IMR-90 (cell line): ENCODE results near the gene SASH3. TPM values are rescaled to one million over a fixed set of nuclear protein-coding genes. Genes with fewer than 3 reads are reported as not detected.
A peak's percentile ranks its signal among the peaks of the same experiment; 100 is the strongest.

ENCODE experiments used
- ATAC-seq: fragments of 200-7000 bp; cut with Tn5 transposase; 2 replicates; pipeline ENCODE4 v1.9.1; 2020; ENCODE audit warnings: low read depth, mild to moderate bottlenecking, moderate library complexity
- BruUV-seq: library from RNA; stranded (reverse); fragments of 400-500 nt; replicated peaks from 2 replicates; lab custom pipeline; 2021; lab: Mats Ljungman, UMichigan
- CTCF ChIA-PET: fragments of 300-600 bp; formaldehyde crosslinking; extraction: SDS; loops from one replicate; lab custom pipeline; 2021; ENCODE audit warnings: antibody characterized with exemption; lab: Yijun Ruan, JAX
- POLR2A ChIA-PET: fragments of 300-600 bp; sonication (Branson Sonifier 250); formaldehyde crosslinking; loops from one replicate; lab custom pipeline; 2022; ENCODE audit warnings: antibody characterized with exemption; ENCODE audit not compliant: unreplicated experiment; lab: Charles Lee
- DNase-seq: peaks from one replicate; pipeline ENCODE4 v3.0.0; 2013
- H2AFZ ChIP-seq: replicated peaks from 2 replicates; pipeline ENCODE3; 2013; ENCODE audit warnings: low read length, mild to moderate bottlenecking; ENCODE audit not compliant: poor library complexity
- H2AK5ac ChIP-seq: 2 replicates; pipeline ENCODE4 v1.6.1; 2013; ENCODE audit warnings: low read depth, low read length, inconsistent platforms
- H2AK9ac ChIP-seq: replicated peaks from 2 replicates; pipeline ENCODE3; 2013; ENCODE audit warnings: mild to moderate bottlenecking, low read depth, low read length, moderate library complexity; ENCODE audit not compliant: poor library complexity
- H2BK120ac ChIP-seq: 2 replicates; pipeline ENCODE4 v1.6.1; 2013; ENCODE audit warnings: low read depth, low read length, inconsistent platforms
- H2BK15ac ChIP-seq: 3 replicates; pipeline ENCODE4 v1.6.1; 2013; ENCODE audit warnings: low read depth, low read length, inconsistent platforms
- H2BK20ac ChIP-seq: 2 replicates; pipeline ENCODE4 v1.6.1; 2013; ENCODE audit warnings: low read depth, mild to moderate bottlenecking, inconsistent platforms, low read length, moderate library complexity
- H2BK5ac ChIP-seq: 2 replicates; pipeline ENCODE4 v1.6.1; 2013; ENCODE audit warnings: mild to moderate bottlenecking, low read depth, low read length, inconsistent platforms; ENCODE audit not compliant: poor library complexity, severe bottlenecking
- H3K14ac ChIP-seq: replicated peaks from 2 replicates; pipeline ENCODE4 v1.6.1; 2013; ENCODE audit warnings: low read depth, low read length, inconsistent platforms
- H3K18ac ChIP-seq: 2 replicates; pipeline ENCODE4 v1.6.1; 2013; ENCODE audit warnings: low read depth, low read length, control low read depth
- H3K23ac ChIP-seq: 2 replicates; pipeline ENCODE4 v1.6.1; 2013; ENCODE audit warnings: low read depth, low read length, inconsistent platforms
- H3K27ac ChIP-seq: 2 replicates; pipeline ENCODE4 v1.5.1; 2013; ENCODE audit warnings: mild to moderate bottlenecking, control low read depth, low read length; ENCODE audit not compliant: insufficient read depth
- H3K27me3 ChIP-seq: 2 replicates; pipeline ENCODE4 v1.6.1; 2013; ENCODE audit warnings: low read length; ENCODE audit not compliant: control insufficient read depth, insufficient read depth
- H3K36me3 ChIP-seq: 2 replicates; pipeline ENCODE4 v1.6.1; 2013; ENCODE audit warnings: low read length, mixed read lengths; ENCODE audit not compliant: control insufficient read depth, insufficient read depth
- H3K4ac ChIP-seq: 2 replicates; pipeline ENCODE4 v1.6.1; 2013; ENCODE audit warnings: low read depth, low read length, inconsistent platforms
- H3K4me1 ChIP-seq: 2 replicates; pipeline ENCODE4 v1.6.1; 2013; ENCODE audit warnings: low read length, mixed read lengths; ENCODE audit not compliant: control insufficient read depth, insufficient read depth
- H3K4me2 ChIP-seq: 2 replicates; pipeline ENCODE4 v1.6.1; 2013; ENCODE audit warnings: low read depth, mild to moderate bottlenecking, control low read depth, low read length, moderate library complexity
- H3K4me3 ChIP-seq: 2 replicates; pipeline ENCODE4 v1.5.1; 2013; ENCODE audit warnings: low read depth, mild to moderate bottlenecking, control low read depth, low read length, moderate library complexity; ENCODE audit not compliant: insufficient read depth
- H3K56ac ChIP-seq: 2 replicates; pipeline ENCODE4 v1.6.1; 2013; ENCODE audit warnings: low read length, inconsistent platforms; ENCODE audit not compliant: insufficient read depth; ENCODE audit errors: extremely low read depth
- H3K79me1 ChIP-seq, 2 experiments: 2 replicates each; pipeline ENCODE4 v1.6.1; 2013; ENCODE audit warnings: low read length in 2 of 2, inconsistent platforms in 1 of 2, low read depth in 1 of 2
- H3K9ac ChIP-seq: 2 replicates; pipeline ENCODE4 v1.6.1; 2013; ENCODE audit warnings: low read depth, low read length, control low read depth
- H3K9me1 ChIP-seq: 2 replicates; pipeline ENCODE4 v1.6.1; 2013; ENCODE audit warnings: low read length, inconsistent platforms; ENCODE audit not compliant: insufficient read depth
- H3K9me3 ChIP-seq: 2 replicates; pipeline ENCODE4 v1.6.1; 2013; ENCODE audit warnings: low read length; ENCODE audit not compliant: control insufficient read depth, insufficient read depth
- H4K20me1 ChIP-seq: 2 replicates; pipeline ENCODE4 v1.6.1; 2013; ENCODE audit warnings: low read length, inconsistent platforms; ENCODE audit not compliant: insufficient read depth
- H4K5ac ChIP-seq: 2 replicates; pipeline ENCODE4 v1.6.1; 2013; ENCODE audit warnings: mild to moderate bottlenecking, low read depth, low read length, control low read depth
- H4K8ac ChIP-seq, 2 experiments: 2 replicates each; pipeline ENCODE4 v1.6.1; 2013; ENCODE audit warnings: low read depth in 2 of 2, low read length in 2 of 2, control low read depth in 1 of 2, inconsistent platforms in 1 of 2
- H4K91ac ChIP-seq: 2 replicates; pipeline ENCODE4 v1.6.1; 2013; ENCODE audit warnings: low read depth, low read length, inconsistent platforms; ENCODE audit not compliant: insufficient read depth
- BHLHE40 ChIP-seq: fragments of 150-350 bp; IDR thresholded peaks from 2 replicates; pipeline ENCODE4 v1.6.1; 2016; ENCODE audit warnings: mild to moderate bottlenecking, low read depth, low read length
- ELK1 ChIP-seq: fragments of 150-350 bp; IDR thresholded peaks from 2 replicates; pipeline ENCODE4 v1.6.1; 2016; ENCODE audit warnings: low read depth, mild to moderate bottlenecking, low read length, moderate library complexity, borderline replicate concordance
- RAD21 ChIP-seq: IDR thresholded peaks from 2 replicates; pipeline ENCODE4 v1.6.1; 2012; ENCODE audit warnings: low read length, improper control_type of control experiment
- RCOR1 ChIP-seq: IDR thresholded peaks from 2 replicates; pipeline ENCODE4 v1.6.1; 2012; ENCODE audit warnings: mild to moderate bottlenecking, low read length, improper control_type of control experiment; ENCODE audit not compliant: insufficient replicate concordance
- WGBS, 2 experiments: methylation state at CpG; one replicate each; pipeline versions ENCODE4 v1.1.5 to v1.1.7; 2013; ENCODE audit warnings: missing lambda C conversion rate in 2 of 2; ENCODE audit not compliant: insufficient read length in 1 of 2; ENCODE audit errors: extremely low coverage in 2 of 2; 5-methylcytosine and 5-hydroxymethylcytosine counted together
- dilution Hi-C: fragments of 300-500 bp; cut with HindIII; formaldehyde crosslinking; loops from one replicate; pipeline ENCODE4 v1.14.3; 2018; ENCODE audit warnings: low sequenced_read_pairs; ENCODE audit not compliant: unreplicated experiment
- in situ Hi-C: fragments of 300-500 bp; cut with MboI; formaldehyde crosslinking; loops from 3 replicates; pipeline ENCODE4 v1.14.3; 2019; ENCODE audit warnings: low sequenced_read_pairs, inconsistent platforms, mixed read lengths
- intact Hi-C: fragments of 100-400 bp; cut with micrococcal nuclease; formaldehyde crosslinking; loops from 2 replicates; pipeline ENCODE4 v1.10.0; 2022
- polyA plus RNA-seq, 3 experiments: library from polyadenylated mRNA; depleted of rRNA; stranded (reverse); fragments of >200 nt; gene quantifications; 2 replicates each; pipeline ENCODE4 v1.2.3, GENCODE V29; 2012; ENCODE audit warnings: low replicate concordance in 1 of 3
- total RNA-seq: library from RNA; depleted of rRNA; stranded (reverse); fragments of >200 nt; gene quantifications from 2 replicates; pipeline ENCODE4 v1.2.3, GENCODE V29; 2012
- TF ChIP-seq, protein P1 (sequence below): fragments of 150-350 bp; IDR thresholded peaks from 2 replicates; pipeline ENCODE4 v1.6.1; 2017; ENCODE audit warnings: mild to moderate bottlenecking, antibody characterized with exemption, low read length, low read depth
- TF ChIP-seq, protein P2 (sequence below): conservative IDR thresholded peaks from 2 replicates; pipeline ENCODE4 v1.5.1; 2012; ENCODE audit warnings: mild to moderate bottlenecking, low read depth, low read length, improper control_type of control experiment

SASH3 gene
- total and polyA plus RNA-seq, 2 of the 4 experiments (the other 2 are of a cell fraction), result not detected

DNA sequence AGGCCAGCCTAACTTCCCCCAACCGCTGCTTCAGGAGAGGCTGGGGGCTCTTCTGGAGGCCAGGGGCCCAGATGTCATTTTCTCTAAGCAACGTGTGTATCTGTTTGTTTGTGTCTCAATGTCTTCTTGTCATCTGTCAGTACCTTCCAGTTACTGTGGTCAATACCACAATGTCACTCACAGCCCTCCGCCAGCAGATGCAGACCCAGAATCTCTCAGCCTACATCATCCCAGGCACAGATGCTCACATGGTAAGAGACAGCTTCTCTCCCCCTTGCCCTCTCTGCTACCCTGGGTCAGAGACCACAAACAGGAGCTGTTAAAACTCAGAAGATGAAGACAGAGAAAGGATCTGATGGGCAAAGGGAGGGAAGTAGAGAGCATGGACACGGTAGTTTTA is 35.9 kb upstream of the SASH3 start:
- Histone ChIP-seq H3K4me3 (no peak overlapping the region), H2BK15ac (no peak overlapping the region), H3K36me3 (no peaks in the 10 kb centered on the region), H2BK120ac (no peak overlapping the region), H4K91ac (no peak overlapping the region), H3K9me3 (no peaks in the 10 kb centered on the region), H3K18ac (no peak overlapping the region), H3K9ac (no peak overlapping the region), H2BK5ac (no peak overlapping the region), H3K27me3 (peaks cover 21% of the 10 kb centered on the region; the same call in 1 of the 2 replicates), H2AK9ac (peak overlapping the region; percentile 45), H3K27ac (no peak overlapping the region), H3K4ac (no peak overlapping the region), H4K5ac (no peak overlapping the region), H3K79me1 (no peaks in the 10 kb centered on the region), H3K4me2 (no peak overlapping the region), H3K23ac (no peak overlapping the region), H3K9me1 (no peaks in the 10 kb centered on the region), H2AFZ (no peak overlapping the region), H4K20me1 (no peaks in the 10 kb centered on the region), H3K56ac (no peak overlapping the region), H3K4me1 (peaks cover 4% of the 10 kb centered on the region; the same call in 1 of the 2 replicates), H2BK20ac (no peak overlapping the region), H3K14ac (no peak overlapping the region), H4K8ac (no peak overlapping the region), H2AK5ac (no peak overlapping the region)
- intact Hi-C loops, result no loop called here
- WGBS, 2 experiments, result no CpG with 5 or more reads among the region's 4 CpGs
- DNase-seq, result no peak
- ChIA-PET POLR2A (no interaction called here), CTCF (no interaction called here)
- in situ Hi-C loops, result no loop called here
- ATAC-seq, result no peak
- TF ChIP-seq RCOR1 (no peak), BHLHE40 (no peak), RAD21 (no peak), ELK1 (no peak)
- TF ChIP-seq, protein P1, sequence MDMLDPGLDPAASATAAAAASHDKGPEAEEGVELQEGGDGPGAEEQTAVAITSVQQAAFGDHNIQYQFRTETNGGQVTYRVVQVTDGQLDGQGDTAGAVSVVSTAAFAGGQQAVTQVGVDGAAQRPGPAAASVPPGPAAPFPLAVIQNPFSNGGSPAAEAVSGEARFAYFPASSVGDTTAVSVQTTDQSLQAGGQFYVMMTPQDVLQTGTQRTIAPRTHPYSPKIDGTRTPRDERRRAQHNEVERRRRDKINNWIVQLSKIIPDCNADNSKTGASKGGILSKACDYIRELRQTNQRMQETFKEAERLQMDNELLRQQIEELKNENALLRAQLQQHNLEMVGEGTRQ, result no peak
- TF ChIP-seq, protein P2, sequence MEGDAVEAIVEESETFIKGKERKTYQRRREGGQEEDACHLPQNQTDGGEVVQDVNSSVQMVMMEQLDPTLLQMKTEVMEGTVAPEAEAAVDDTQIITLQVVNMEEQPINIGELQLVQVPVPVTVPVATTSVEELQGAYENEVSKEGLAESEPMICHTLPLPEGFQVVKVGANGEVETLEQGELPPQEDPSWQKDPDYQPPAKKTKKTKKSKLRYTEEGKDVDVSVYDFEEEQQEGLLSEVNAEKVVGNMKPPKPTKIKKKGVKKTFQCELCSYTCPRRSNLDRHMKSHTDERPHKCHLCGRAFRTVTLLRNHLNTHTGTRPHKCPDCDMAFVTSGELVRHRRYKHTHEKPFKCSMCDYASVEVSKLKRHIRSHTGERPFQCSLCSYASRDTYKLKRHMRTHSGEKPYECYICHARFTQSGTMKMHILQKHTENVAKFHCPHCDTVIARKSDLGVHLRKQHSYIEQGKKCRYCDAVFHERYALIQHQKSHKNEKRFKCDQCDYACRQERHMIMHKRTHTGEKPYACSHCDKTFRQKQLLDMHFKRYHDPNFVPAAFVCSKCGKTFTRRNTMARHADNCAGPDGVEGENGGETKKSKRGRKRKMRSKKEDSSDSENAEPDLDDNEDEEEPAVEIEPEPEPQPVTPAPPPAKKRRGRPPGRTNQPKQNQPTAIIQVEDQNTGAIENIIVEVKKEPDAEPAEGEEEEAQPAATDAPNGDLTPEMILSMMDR, result no peak
- dilution Hi-C loops, result no loop called here
- no TSS peak for BruUV-seq
